ENCODE data around the gene PKP4. TPM values are rescaled to one million over a fixed set of nuclear protein-coding genes. Genes with fewer than 3 reads are reported as not detected.

The PKP4 gene
- total and polyA plus RNA-seq, 2 donors (not counting 1 experiment from before 2014, with no cell fraction given) = 2.0 to 13.3 TPM

DNA sequence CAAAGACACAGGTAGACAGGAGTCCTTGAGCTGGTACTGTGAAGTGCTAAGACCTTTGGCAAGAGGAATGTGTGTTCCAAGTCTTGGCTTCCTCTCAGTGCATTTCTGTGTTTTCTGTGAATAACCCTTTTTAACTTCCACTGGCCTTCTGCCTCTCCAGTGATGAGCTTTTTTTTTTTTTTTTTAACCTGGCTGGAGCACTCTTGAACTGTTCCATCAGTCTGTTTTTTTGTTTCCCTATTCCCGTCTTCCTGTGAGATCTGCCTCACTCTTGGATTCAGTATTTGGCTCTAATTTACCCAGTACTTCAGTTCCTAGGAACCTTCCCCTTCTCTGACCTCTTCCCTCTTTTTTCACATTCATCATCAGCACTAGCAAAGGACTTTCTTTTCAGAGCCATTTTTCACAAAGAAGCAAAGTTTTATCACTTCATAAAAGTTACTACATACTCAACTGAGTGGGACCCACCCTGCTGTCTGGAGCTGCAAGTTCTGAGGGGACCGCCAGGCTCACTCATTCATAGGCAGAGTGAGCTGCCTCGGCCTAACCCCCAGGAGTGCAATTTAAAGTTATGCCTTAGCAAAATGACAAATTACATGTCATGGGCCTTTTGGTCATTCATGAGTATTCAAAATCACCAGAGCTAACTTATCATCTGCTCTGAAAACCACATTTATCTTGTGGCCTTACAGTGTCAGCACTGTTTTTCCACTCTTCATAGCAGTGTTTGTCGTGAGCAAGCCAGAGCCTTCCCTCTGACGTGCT lies 211.4 kb downstream of the PKP4 start:
- 96% methylated on average over 4 of the region's 5 CpGs for WGBS (ENCODE audit: insufficient coverage)
- Histone ChIP-seq H3K4me2 (replicated peaks; ENCODE audit: low read depth, low read length, poor library complexity, severe bottlenecking) (no peak overlapping the region), H3K9ac (ENCODE audit: low read length) (no peak overlapping the region), H3K27ac (ENCODE audit: low read length in 2 of 2) (no peak overlapping the region), H3K4me1 (ENCODE audit: control insufficient read depth in 2 of 2, insufficient read depth in 2 of 2, low read length in 2 of 2) (no peaks in the 10 kb centered on the region), H3K79me2 (ENCODE audit: control insufficient read depth, insufficient read depth, low read length) (no peaks in the 10 kb centered on the region), H4K20me1 (ENCODE audit: control insufficient read depth, insufficient read depth, low read length, poor library complexity, severe bottlenecking) (no peaks in the 10 kb centered on the region), H3K36me3 (replicated peaks in 1 of 2; ENCODE audit: control extremely low read depth in 1 of 2, control insufficient read depth in 1 of 2, extremely low read depth in 1 of 2, insufficient read depth in 2 of 2, low read length in 1 of 2) (no peaks in the 10 kb centered on the region), H3K9me3 (ENCODE audit: control extremely low read depth in 1 of 3, control insufficient read depth in 2 of 3, insufficient read depth in 1 of 3, low read length in 2 of 3) (no peaks in the 10 kb centered on the region), H2AFZ (ENCODE audit: insufficient read depth, low read depth, low read length, poor library complexity, severe bottlenecking) (no peak overlapping the region), H3K27me3 (replicated peaks in 1 of 4; ENCODE audit: control extremely low read depth in 1 of 4, control insufficient read depth in 3 of 4, insufficient read depth in 4 of 4, low read length in 3 of 4) (no peaks in the 10 kb centered on the region), H3K4me3 (ENCODE audit: control extremely low read depth in 1 of 5, extremely low read depth in 1 of 5, insufficient read depth in 1 of 5, low read depth in 2 of 5, low read length in 4 of 5) (no peak overlapping the region)
- no peak overlapping the region for H3K27ac Mint-ChIP-seq
- no peak for ATAC-seq (ENCODE audit: low read depth)
- no peaks in the 10 kb centered on the region for H3K27me3 Mint-ChIP-seq
- no peak for TF ChIP-seq EZH2 (IDR thresholded peaks at IDR 0.05; ENCODE audit: borderline replicate concordance, insufficient read depth, low read depth, low read length, poor library complexity, severe bottlenecking)
- TF ChIP-seq, protein P1, sequence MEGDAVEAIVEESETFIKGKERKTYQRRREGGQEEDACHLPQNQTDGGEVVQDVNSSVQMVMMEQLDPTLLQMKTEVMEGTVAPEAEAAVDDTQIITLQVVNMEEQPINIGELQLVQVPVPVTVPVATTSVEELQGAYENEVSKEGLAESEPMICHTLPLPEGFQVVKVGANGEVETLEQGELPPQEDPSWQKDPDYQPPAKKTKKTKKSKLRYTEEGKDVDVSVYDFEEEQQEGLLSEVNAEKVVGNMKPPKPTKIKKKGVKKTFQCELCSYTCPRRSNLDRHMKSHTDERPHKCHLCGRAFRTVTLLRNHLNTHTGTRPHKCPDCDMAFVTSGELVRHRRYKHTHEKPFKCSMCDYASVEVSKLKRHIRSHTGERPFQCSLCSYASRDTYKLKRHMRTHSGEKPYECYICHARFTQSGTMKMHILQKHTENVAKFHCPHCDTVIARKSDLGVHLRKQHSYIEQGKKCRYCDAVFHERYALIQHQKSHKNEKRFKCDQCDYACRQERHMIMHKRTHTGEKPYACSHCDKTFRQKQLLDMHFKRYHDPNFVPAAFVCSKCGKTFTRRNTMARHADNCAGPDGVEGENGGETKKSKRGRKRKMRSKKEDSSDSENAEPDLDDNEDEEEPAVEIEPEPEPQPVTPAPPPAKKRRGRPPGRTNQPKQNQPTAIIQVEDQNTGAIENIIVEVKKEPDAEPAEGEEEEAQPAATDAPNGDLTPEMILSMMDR (IDR thresholded peaks at IDR 0.05) = no peak
- H3K9me3 Mint-ChIP-seq (ENCODE audit: insufficient read depth) = no peaks in the 10 kb centered on the region
- ChIA-PET CTCF (no interaction called here), POLR2A (no interaction called here)
- DNase-seq = no peak
- H3K4me3 Mint-ChIP-seq = no peak overlapping the region
- intact Hi-C loops (cut with micrococcal nuclease) = no loop called here
- H3K4me1 Mint-ChIP-seq = no peaks in the 10 kb centered on the region

DNA sequence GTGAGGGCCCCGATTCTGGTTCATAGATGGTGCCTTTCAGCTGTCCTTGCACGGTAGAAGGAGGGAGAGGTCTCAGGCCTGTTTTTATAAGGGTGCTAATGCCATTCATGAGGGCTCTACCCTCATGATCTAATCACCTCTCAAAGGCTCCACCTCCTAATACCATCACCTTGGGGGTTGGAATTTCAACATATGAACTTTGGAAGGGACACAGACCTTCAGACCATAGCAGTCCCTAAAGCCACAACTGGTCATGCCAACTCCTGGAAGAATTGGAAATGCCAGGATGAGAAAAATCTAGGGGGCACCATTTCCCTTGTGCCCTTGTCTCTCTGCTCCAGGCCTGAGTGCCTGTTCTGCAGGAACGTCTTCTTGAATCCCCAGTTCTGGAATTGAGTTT lies 213.5 kb downstream of the PKP4 start:
- no peaks in the 10 kb centered on the region for H3K4me1 Mint-ChIP-seq
- Histone ChIP-seq H3K9ac (ENCODE audit: low read length) (no peak overlapping the region), H3K9me3 (ENCODE audit: control extremely low read depth in 1 of 3, control insufficient read depth in 2 of 3, insufficient read depth in 1 of 3, low read length in 2 of 3) (no peaks in the 10 kb centered on the region), H2AFZ (ENCODE audit: insufficient read depth, low read depth, low read length, poor library complexity, severe bottlenecking) (no peak overlapping the region), H3K79me2 (ENCODE audit: control insufficient read depth, insufficient read depth, low read length) (no peaks in the 10 kb centered on the region), H3K4me3 (ENCODE audit: control extremely low read depth in 1 of 5, extremely low read depth in 1 of 5, insufficient read depth in 1 of 5, low read depth in 2 of 5, low read length in 4 of 5) (no peak overlapping the region), H3K27me3 (replicated peaks in 1 of 4; ENCODE audit: control extremely low read depth in 1 of 4, control insufficient read depth in 3 of 4, insufficient read depth in 4 of 4, low read length in 3 of 4) (no peaks in the 10 kb centered on the region), H3K4me2 (replicated peaks; ENCODE audit: low read depth, low read length, poor library complexity, severe bottlenecking) (no peak overlapping the region), H3K4me1 (ENCODE audit: control insufficient read depth in 2 of 2, insufficient read depth in 2 of 2, low read length in 2 of 2) (no peaks in the 10 kb centered on the region), H4K20me1 (ENCODE audit: control insufficient read depth, insufficient read depth, low read length, poor library complexity, severe bottlenecking) (no peaks in the 10 kb centered on the region), H3K36me3 (replicated peaks in 1 of 2; ENCODE audit: control extremely low read depth in 1 of 2, control insufficient read depth in 1 of 2, extremely low read depth in 1 of 2, insufficient read depth in 2 of 2, low read length in 1 of 2) (no peaks in the 10 kb centered on the region), H3K27ac (ENCODE audit: low read length in 2 of 2) (no peak overlapping the region)
- H3K4me3 Mint-ChIP-seq = no peak overlapping the region
- no peak overlapping the region for H3K27ac Mint-ChIP-seq
- ATAC-seq (ENCODE audit: low read depth) = no peak
- POLR2A ChIA-PET = no interaction called here
- no peak for DNase-seq
- no peaks in the 10 kb centered on the region for H3K9me3 Mint-ChIP-seq (ENCODE audit: insufficient read depth)
- intact Hi-C loops (cut with micrococcal nuclease) = no loop called here
- no peak for TF ChIP-seq EZH2 (IDR thresholded peaks at IDR 0.05; ENCODE audit: borderline replicate concordance, insufficient read depth, low read depth, low read length, poor library complexity, severe bottlenecking)
- TF ChIP-seq, protein P1 (IDR thresholded peaks at IDR 0.05) = no peak
- no peaks in the 10 kb centered on the region for H3K27me3 Mint-ChIP-seq
- CTCF ChIA-PET = no interaction called here
- 100% methylated on average over 1 of the region's 3 CpGs for WGBS (ENCODE audit: insufficient coverage)
